DMS153 treated with DMSO at 0.1 percent for 48 hours (cell line): Measurements from ENCODE around the gene TUBB4B.

Source experiments
- DNase-seq: peaks from one replicate; lab custom pipeline; 2025; ENCODE audit not compliant: unreplicated experiment; lab: John Stamatoyannopoulos, UW

The TUBB4B gene

DNA sequence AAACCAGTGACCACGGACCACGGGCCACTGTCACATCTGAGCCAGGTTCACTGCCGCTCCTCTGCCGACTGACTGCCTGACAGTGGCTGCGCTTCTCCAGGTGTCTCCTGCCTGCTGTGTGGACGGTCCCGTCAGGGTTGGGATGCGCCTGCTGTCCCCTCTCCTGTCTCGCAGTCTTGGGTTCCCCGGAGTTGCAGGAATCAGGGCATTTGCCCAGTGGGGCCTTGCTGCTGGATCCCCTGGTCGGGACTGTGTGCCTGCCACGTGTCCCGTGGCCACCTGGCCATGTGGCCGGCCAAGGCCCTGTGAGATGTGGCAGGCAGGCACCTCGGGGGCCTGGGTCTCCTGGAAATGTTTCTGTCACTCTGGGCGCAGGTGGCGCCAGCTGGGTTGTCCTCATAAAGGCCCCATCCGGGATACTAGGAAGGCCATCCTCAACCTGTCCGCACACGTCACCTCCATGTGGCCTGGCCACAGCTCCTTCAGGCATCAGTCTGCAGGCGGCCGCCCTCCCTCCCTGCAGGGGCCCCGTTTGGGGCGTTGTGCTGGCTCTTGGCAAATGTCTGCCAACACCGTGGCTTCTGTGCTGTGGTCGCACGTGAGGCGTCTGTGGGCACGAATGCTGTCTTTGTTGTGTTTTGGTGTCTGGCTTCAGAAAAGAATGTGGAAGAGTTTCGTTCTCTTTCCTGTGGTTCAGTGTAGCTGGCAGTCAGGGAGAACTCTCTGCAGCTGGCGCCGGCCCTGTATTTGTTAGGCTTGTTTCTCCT lies 30.0 kb downstream of the TUBB4B start:
- DNase-seq, result no peak

GRCh38 chr9:137271696-137272076 lies 30.6 kb downstream of the TUBB4B start:
- DNase-seq, result no peak

- DNase-seq, result no peak
These were observed 31.4 kb downstream of the TUBB4B start for GRCh38 chr9:137272241-137273094.

- no peak for DNase-seq
These were observed 32.0 kb downstream of the TUBB4B start for GRCh38 chr9:137273095-137273490.

- no peak for DNase-seq
These were observed 32.7 kb downstream of the TUBB4B start for GRCh38 chr9:137273611-137274320.

DNA sequence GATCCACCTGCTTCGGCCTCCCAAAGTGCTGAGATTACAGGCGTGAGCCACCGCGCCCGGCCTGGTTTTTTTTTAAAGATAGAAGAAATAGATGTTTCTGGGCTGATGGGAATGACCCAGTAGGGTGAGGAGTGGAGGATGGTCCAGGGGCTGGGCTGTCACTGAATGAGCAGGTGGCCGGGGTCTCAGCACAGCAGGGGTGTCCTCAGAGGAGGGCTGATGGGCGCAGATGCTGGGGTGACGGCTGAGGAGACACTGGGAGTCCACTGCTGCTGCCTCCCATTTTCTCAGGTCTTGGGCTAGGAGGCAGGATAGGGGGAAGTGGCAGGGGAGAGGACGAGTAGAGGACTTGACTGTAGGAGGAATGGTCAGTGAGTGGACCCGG lies 34.1 kb downstream of the TUBB4B start:
- no peak for DNase-seq

GRCh38 chr9:137275588-137276472 lies 34.7 kb downstream of the TUBB4B start:
- no peak for DNase-seq

DNA sequence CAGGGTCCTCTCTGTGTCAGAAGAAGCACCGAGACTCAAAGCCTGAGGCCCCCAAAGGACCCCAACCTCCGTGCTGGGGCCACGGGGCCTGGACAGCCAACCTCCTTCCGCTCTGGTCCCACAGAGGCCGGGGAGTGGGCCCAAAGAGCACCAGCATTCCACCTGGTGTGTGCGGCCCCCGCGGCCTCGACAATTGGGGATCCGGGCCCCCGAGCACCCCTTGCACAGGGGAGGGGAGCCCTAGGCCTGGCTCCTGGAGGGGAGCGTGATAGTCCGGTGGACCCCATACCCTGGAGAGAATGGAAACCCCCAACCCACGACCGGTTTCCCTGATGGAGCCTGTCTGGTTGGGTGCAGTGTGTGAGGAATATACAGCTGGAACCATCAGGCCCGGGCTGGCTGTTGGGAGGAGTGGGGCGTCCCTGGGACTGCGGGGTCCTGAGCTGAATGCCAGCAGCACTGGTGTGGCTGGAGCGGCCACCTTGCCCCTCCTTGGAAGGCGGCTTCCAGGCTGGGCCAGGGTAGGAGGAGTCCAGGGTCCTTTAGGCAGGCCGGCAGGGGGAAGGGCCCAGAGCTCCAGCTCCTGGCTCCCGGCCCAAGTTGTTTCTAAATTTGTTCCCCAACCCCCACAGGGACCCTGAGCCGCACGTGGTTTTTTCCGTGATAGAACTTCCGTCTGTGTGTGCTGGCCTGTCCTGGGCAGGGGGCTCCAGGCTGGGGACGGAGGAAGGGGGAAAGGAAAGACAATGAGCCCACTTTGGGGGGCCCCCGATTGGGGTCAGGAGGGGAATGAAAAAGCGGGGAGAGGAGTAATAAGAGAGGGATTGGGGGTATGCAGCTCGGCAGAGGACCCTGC lies 35.6 kb downstream of the TUBB4B start:
- no peak for DNase-seq

DNA sequence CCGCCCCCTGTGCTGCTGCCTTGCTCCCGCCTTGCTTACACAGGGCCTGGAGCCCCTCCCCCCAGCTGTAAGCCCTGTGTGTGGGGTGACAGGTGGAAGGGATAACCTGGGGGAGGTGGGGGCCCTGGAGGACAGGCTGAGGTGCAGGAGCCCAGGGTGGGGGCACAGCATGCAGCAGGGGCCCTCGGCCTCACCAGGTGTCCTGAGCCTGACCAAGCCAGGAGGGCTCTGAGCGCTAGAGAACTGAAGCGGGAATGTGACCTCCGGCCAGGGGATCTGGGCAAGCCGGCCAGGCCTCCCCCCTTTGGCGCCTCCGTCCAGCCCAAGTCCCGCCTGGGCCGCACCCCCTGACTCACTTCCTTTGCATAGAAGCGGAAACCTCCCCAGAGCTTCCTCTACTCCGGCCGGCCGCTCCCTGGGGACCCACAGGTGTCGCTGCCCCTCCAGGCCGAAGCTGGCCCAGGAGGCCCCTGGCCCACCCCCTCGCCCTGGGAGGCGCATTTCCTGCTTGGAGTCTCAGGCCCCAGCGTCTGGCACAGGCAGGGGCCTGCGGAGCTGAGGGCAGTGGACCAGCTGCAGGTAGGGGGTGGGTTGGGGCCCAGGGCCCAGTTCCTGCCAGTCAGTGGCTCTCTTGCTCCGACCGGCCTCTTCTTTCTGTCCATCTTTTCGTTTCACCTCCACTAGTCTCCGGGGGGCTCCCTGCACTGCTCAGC lies 36.4 kb downstream of the TUBB4B start, which contains the start of gene TOR4A:
Gene TOR4A, plus strand, starts transcription at position 398 of the 713 bp plus-strand sequence. CDS start 964 bp downstream, outside the sequence.
- DNase-seq, result no peak

DNA sequence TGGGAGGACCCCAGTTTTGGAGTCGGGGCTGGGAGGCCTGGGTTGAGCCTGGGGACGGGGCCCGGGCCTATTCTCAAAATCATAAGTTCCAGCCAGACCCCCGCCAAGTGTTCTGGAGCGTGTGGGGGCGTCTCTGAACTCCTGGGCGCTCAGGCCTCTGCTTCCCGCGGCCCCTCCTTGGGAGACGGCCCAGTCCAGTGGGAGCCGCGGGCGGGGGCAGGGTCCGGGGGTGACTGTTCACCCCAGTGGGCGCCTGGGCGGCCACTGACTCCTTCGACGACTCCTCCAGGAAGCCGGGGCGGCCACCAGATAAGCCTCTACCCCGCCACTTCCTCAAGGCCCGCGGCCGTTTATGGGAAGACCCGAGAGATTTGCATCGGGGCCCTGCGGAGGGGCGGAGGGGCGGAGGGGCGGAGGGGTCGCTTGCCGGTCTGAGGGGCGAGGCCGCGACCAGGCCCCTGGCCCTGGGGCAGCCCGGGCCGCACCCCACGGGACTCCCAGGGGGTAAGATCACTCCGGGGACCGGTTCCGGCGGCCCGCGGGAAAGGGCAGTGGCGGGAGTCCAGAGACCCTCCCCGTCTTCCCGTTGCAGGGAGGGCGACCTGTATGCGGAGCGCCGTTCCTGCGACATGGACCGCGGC lies 37.1 kb downstream of the TUBB4B start:
- no peak for DNase-seq

GRCh38 chr9:137278721-137279711 lies 37.9 kb downstream of the TUBB4B start:
- DNase-seq, result no peak

DNA sequence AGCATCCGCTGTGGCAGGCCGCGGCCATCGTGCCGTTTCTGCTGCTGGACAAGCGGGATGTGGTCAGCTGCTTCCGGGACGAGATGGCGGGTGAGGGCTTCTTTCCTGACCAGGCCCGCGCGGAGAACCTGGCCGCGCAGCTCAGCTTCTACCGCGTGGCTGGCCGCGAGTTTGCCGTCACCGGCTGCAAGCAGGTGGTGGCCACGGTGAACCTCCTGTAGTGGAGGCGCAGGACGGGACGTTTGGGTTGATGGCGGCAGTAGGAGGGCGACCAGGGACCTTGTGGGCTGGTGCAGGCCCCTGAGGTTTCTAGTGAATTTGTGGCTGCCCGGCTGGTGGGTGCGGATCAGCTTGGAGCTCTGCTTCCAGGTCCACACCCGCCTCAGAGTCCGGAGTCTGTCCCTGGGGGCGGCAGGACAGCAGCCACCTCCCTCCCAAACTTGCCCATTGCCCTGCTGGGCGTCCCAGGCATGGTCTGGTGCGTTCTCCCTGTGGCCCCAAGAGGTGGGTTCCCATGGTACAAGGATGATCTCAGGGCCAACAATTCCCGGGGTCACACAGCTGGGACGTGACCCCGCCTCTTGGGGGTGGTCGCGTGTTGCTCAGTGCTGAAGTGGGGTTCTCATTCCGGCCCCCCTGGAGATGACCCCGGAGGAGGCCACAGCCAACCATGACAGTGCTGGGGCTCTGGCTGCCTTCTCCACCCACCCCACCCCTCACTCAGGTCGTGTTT lies 38.8 kb downstream of the TUBB4B start:
- DNase-seq, result no peak

DNA sequence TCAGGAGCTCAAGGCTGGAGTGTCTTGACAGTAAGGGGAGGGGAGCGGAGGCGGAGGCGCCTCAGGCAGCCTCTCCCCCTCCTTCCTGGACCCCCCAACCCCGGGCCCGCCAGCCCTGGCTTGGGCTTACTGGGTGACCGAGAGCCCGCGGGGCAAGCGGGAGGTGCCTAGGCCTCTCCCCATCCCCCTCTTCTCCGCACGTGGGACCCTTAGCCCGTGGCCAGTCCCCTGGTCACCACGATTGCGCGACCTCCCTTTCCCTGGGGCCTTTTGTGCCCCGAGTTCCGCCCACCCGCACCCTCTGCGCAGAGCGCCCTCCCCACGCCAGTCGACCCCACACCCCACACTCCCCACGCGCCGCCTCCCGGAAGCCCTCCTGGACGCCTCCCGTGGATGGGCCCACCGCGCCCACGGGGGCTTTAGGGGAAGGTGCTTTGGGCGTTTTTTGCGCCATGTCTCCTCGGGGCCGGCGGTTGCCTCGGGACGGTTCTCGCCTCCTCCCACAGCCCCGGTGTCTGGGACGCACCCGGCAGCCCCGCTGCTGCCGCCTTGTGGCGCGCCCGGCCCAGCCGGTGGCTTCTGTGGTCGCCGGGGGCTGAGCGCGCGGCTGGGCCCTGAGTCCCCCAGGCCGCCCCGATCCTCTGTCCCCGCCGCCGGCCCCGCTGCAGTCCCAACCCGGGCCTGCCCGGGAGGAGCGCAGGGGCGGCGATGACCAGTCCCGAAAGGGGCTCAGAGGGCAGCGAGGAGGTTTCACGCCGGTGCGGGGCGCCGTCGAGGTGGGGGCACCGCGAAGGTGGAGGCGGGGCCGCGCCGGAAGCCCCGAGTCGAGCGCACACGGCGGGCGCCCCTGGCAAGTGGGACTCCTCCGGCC lies 39.6 kb downstream of the TUBB4B start:
- no peak for DNase-seq

DNA sequence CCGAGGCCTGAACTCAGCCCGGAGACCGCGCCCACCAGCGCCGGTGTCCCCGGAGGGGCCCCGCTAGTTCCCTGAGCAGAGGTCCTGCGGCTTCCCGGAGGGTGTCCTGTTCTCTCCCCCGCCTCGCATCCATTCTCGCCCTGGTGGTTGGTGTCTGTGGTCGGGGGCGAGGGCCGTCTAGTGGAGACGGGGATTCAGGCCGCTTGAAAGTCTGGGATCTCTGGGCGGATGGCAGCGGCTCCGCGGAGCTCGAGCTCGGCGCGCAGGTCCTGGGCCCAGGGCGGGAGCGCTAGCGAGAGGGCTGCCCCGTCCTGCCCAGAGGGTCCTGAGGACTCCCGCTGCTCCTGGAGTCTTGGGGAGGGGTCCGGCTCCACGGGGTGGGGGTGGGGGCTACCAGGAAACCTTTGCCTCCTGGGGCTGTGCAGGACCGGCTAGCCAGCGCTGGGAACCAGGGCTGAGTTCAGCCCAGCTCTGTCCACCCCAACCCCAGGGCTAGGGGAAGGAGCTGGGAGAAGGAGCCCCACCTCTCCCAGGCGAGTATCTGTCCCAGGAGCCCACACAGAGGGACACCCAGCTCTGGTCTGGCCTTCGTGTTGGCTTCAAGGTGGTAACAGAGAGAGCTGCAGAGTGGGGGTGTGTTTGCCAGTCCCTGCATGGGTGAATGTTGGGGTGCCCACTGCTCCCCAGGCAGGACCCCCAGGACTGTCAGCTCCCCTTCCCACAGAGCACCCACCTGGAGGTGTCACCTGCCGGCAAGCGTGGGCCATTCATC lies 40.4 kb downstream of the TUBB4B start:
- no peak for DNase-seq

DNA sequence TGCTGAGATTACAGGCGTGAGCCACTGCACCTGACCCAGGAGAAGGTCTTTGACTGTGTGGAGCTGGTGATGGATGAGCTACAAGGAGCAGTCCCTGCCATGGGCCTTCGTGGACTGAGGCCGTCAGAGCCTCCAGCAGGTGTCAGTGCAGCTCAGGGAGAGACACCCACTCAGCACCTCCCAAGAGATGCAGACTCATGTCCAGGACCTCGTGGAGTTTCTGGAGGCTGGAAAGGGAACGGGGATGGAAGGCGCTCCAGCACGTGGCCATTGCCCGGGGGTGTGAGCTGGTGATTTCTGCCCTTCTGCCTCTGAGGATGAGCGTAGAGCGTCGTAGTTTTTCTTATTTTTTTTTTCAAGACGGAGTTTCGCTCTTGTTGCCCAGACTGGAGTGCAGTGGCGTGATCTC lies 45.9 kb downstream of the TUBB4B start:
- peak; percentile 39 for DNase-seq
